Osteocyte (in vitro differentiated cells): ENCODE measurements around the gene LENG9. TPM values are rescaled to one million over a fixed set of nuclear protein-coding genes. Genes with fewer than 3 reads are reported as not detected.

ENCODE experiments used
- DNase-seq: peaks from one replicate; pipeline ENCODE4 v3.0.0; 2021; ENCODE audit warnings: mixed read lengths; ENCODE audit not compliant: unreplicated experiment; ENCODE audit errors: extremely low spot score
- H3K27ac Mint-ChIP-seq: one replicate; pipeline ENCODE4 v1.8.0; 2021; ENCODE audit warnings: mild to moderate bottlenecking, mixed read lengths; ENCODE audit not compliant: unreplicated experiment
- H3K27me3 Mint-ChIP-seq: one replicate; pipeline ENCODE4 v1.8.0; 2021; ENCODE audit warnings: mixed read lengths; ENCODE audit not compliant: unreplicated experiment
- H3K36me3 Mint-ChIP-seq: one replicate; pipeline ENCODE4 v1.8.0; 2021; ENCODE audit warnings: mixed read lengths; ENCODE audit not compliant: unreplicated experiment
- H3K4me1 Mint-ChIP-seq: one replicate; pipeline ENCODE4 v1.8.0; 2021; ENCODE audit warnings: mixed read lengths; ENCODE audit not compliant: unreplicated experiment
- H3K4me3 Mint-ChIP-seq: one replicate; pipeline ENCODE4 v1.8.0; 2021; ENCODE audit warnings: mild to moderate bottlenecking, moderate library complexity, mixed read lengths; ENCODE audit not compliant: unreplicated experiment
- H3K9me3 Mint-ChIP-seq: one replicate; pipeline ENCODE4 v1.8.0; 2021; ENCODE audit warnings: mixed read lengths; ENCODE audit not compliant: unreplicated experiment
- total RNA-seq: library from RNA; stranded (reverse); gene quantifications from 2 replicates; pipeline ENCODE4 v1.2.1, GENCODE V29; 2021
- TF ChIP-seq, protein P1 (sequence below): fragments of 200-600 bp; sonication (generic); IDR thresholded peaks from 2 replicates; pipeline ENCODE4 v1.5.0; 2021; ENCODE audit warnings: antibody characterized with exemption, mild to moderate bottlenecking, moderate library complexity

The LENG9 gene
- total RNA-seq, 1 donor from 2014 or later: 11.0 TPM

- H3K4me1 Mint-ChIP-seq: peaks cover 10% of the 10 kb centered on the region
- H3K4me3 Mint-ChIP-seq: no peak overlapping the region
- DNase-seq: no peak
- no peak overlapping the region for H3K27ac Mint-ChIP-seq
- H3K36me3 Mint-ChIP-seq: no peaks in the 10 kb centered on the region
- H3K9me3 Mint-ChIP-seq: no peaks in the 10 kb centered on the region
- peaks cover 2% of the 10 kb centered on the region for H3K27me3 Mint-ChIP-seq
- TF ChIP-seq, protein P1, sequence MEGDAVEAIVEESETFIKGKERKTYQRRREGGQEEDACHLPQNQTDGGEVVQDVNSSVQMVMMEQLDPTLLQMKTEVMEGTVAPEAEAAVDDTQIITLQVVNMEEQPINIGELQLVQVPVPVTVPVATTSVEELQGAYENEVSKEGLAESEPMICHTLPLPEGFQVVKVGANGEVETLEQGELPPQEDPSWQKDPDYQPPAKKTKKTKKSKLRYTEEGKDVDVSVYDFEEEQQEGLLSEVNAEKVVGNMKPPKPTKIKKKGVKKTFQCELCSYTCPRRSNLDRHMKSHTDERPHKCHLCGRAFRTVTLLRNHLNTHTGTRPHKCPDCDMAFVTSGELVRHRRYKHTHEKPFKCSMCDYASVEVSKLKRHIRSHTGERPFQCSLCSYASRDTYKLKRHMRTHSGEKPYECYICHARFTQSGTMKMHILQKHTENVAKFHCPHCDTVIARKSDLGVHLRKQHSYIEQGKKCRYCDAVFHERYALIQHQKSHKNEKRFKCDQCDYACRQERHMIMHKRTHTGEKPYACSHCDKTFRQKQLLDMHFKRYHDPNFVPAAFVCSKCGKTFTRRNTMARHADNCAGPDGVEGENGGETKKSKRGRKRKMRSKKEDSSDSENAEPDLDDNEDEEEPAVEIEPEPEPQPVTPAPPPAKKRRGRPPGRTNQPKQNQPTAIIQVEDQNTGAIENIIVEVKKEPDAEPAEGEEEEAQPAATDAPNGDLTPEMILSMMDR: no peak
These were observed 36.0 kb downstream of the LENG9 start for GRCh38 chr19:54427586-54427985.

DNA sequence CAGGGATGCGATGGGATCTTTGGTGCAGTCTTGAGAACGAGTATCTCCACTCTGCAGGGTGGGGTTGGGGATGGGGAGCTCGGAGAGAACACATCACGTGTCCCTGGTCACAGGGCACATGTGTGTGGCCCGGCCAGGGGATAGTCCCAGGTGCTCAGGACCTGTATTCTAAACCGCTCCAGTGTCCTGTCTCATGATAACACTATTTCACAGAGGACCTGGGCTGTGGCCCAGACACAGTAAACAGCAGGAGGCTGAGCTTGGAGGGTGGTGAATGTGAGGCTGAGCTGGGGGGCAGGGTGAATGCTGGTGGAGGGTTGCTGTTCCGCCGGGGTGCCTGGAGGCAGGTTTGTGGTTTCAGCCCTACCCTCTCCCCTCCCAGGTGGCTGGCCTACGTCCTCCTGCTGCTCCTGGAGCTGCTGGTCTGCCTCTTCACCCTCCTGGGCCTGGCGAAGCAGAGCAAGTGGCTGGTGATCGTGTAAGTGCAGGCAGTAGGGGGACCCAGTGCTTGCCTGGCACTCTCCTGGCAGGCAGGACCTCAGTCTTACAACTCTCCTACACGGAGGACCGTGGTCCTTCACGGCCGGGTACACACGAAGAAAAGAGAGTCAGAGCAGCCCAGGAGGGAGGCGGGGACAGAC is 37.2 kb downstream of the LENG9 start:
- Mint-ChIP-seq H3K36me3 (no peaks in the 10 kb centered on the region), H3K4me1 (peaks cover 6% of the 10 kb centered on the region), H3K27ac (no peak overlapping the region), H3K9me3 (no peaks in the 10 kb centered on the region), H3K27me3 (peaks cover 2% of the 10 kb centered on the region), H3K4me3 (no peak overlapping the region)
- no peak for DNase-seq
- TF ChIP-seq, protein P1: no peak

- H3K27ac Mint-ChIP-seq: no peak overlapping the region
- no peaks in the 10 kb centered on the region for H3K27me3 Mint-ChIP-seq
- no peaks in the 10 kb centered on the region for H3K36me3 Mint-ChIP-seq
- no peak for DNase-seq
- H3K4me3 Mint-ChIP-seq: no peak overlapping the region
- peaks cover 2% of the 10 kb centered on the region for H3K4me1 Mint-ChIP-seq
- TF ChIP-seq, protein P1: no peak
- H3K9me3 Mint-ChIP-seq: no peaks in the 10 kb centered on the region
These were observed 38.2 kb downstream of the LENG9 start for GRCh38 chr19:54425382-54425723.

DNA sequence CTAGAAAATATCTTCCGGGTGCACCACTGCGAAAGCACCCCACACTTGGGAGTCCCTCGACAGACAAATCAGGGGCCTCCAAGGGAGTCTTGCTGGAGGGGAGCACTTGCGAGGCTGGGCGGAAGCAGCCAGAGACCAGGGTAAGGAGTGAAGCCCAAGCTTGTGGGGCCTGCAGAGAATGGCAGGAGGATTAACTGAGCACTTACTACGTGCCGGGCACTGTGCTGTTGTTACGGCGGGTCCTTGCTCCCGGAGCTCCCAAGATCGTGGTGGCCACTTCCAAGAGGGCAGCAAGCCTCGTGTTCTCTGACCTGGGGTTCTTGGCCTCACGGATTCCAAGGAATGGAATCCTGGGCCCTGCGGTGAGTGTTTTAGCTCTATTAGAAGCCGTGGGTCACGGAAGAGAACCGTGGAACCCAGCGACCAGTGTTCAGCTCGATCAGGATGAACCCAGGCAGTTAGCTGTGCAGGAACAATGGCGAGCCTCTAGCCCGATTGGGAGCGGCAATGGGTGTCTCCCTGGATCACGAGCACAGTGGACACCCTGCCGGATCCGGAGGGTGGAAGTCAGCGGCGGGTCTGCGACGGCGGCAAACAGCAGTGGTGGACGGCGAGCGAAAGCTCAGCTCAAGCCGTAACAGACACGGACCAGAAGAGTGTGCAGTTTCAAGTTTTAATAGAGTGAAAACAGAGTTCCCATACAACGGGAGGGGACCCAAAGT is 38.8 kb downstream of the LENG9 start:
- no peak overlapping the region for H3K27ac Mint-ChIP-seq

GRCh38 chr19:54424201-54424600 is 39.4 kb downstream of the LENG9 start:
- Mint-ChIP-seq H3K27me3 (peaks cover 6% of the 10 kb centered on the region), H3K9me3 (no peaks in the 10 kb centered on the region), H3K4me3 (no peak overlapping the region), H3K36me3 (no peaks in the 10 kb centered on the region), H3K4me1 (peaks cover 2% of the 10 kb centered on the region), H3K27ac (no peak overlapping the region)
- TF ChIP-seq, protein P1: no peak
- no peak for DNase-seq

More for the DNA sequence above, 38.8 kb downstream of the LENG9 start:
- peaks cover 2% of the 10 kb centered on the region for H3K4me1 Mint-ChIP-seq
- H3K9me3 Mint-ChIP-seq: no peaks in the 10 kb centered on the region
- H3K4me3 Mint-ChIP-seq: no peak overlapping the region
- H3K36me3 Mint-ChIP-seq: no peaks in the 10 kb centered on the region
- H3K27me3 Mint-ChIP-seq: peaks cover 1% of the 10 kb centered on the region
- TF ChIP-seq, protein P1: no peak
- no peak for DNase-seq
